Superior temporal gyrus (tissue), 1 donor: ENCODE measurements around the gene ZDHHC14.
"Not testable (repeated sequence)": the region's sequence is repeated elsewhere in the genome, so short reads cannot be mapped to it uniquely, and the experiment has no call there.

Experiments used
- DNase-seq: peaks from one replicate; pipeline ENCODE4 v3.0.0-alpha.2; 2016; ENCODE audit errors: extremely low spot score

Gene ZDHHC14

GRCh38 chr6:157717340-157717748, 336.4 kb downstream of the ZDHHC14 start:
- DNase-seq: no peak

DNA sequence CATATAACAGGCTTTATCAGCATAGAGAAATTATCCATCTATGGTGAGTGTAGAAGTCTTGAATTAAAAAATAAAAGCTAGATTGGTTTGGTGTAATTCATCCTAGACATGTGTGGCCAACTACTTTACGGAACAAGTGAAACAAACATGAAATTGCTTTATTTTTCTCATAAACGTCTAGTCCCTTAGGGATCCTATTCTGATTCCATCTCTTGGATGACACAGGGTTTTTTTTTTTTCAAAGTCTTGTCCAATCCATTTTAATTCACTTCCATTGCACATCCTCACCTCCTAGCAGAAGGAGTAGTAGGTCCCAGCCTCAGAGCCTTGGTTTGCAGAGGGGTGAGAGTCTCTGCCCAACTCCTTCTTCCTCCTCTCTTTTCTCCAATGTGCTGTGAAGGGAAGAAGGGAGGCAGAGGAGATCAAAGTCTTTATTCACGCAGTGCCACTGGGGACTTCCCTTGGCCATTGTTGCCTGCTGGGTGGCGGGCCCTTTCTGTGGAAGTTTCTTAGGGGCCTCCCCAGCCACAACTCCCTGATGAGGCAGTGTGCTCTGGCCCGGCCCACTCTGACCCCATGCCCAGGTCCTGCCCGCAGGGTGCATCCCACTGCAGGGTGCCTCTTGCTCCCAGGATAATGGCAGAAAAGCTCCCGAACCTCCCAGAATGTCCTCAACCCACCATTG, 337.7 kb downstream of the ZDHHC14 start:
- DNase-seq: no peak

GRCh38 chr6:157720964-157721363, 340.0 kb downstream of the ZDHHC14 start:
- DNase-seq: not testable (repeated sequence)

DNA sequence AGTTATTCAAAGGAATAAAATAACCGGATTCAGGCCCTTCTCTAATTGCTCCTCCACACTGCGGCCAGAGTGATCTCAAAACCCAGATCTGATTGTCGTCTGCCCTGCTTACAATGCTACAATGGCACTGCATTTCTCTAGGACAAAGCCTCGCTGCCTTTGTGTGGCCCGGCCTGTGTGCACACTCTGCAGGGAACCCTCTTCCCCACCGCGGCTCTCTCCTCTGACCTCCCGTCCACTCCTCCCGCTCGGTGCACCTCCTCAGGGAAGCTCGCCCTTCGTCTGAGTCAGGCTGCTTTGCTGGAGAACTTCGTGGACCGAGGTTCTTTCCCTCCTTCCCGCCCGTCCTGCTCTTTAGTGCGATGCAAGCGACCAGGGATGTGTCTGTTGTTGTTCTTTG, 340.4 kb downstream of the ZDHHC14 start:
- no peak for DNase-seq

GRCh38 chr6:157721830-157722229, 340.8 kb downstream of the ZDHHC14 start:
- DNase-seq: no peak

GRCh38 chr6:157723376-157723775, 342.4 kb downstream of the ZDHHC14 start:
- DNase-seq: no peak

- DNase-seq: no peak
Observed at GRCh38 chr6:157724138-157724820, 343.3 kb downstream of the ZDHHC14 start.

DNA sequence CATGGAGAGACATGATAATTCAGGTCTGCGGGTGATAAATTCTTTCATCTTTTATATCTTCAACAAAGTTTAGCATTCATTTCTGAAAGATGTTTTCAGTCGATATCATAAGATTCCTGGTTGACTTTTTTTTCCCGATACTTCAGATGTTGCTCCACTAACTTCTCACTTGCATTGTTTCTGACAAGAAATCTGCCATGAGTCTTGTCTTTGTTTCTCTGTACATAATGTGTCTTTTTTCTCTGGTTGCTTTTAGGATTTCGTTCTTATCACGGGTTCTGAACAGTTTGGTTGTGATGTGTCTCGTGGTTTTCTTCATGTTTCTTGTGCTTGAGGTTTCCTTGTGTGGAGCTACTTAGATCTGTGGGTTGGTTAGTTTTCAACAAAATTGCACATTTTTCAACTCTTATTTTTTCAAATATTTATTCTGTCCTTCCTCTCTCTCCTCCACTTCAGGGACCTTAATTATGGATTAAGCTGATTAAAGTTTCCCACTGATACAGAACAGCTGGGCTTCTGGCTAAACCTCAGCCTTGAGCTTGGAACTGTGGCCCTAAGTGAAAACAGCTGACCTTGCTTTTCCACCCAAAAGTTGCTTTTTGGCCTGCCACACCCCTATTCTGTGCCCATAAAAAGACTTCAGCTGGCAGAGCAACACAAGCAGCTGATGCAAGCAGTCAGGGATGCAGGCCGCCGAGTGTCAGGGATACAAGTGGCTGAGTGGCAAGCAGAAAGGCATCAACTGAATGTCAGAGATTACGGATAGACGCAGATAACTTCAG, 344.2 kb downstream of the ZDHHC14 start:
- no peak for DNase-seq

- no peak for DNase-seq
Observed at GRCh38 chr6:157725836-157726235, 344.8 kb downstream of the ZDHHC14 start.

GRCh38 chr6:157726892-157727628, 346.1 kb downstream of the ZDHHC14 start:
- no peak for DNase-seq
